ENCODE results near the gene FUNDC2.

Gene FUNDC2

DNA sequence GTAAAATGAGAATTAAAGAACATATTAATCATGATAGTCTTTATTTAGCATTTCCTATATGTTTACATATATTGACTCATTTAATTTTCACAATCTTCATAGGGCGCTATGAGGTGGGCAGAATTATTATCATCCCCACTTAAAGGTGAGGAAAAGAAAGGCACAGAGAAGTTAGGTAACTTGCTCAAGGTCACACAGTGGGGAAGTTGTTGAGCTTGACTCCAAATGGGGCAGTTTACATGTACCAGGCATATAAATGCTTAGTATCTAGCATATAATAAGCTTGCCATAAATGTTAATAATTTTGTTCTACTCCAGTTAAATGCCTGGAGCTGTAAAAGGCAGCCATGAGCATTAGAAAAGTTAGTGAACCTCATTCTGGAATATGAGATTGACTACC, 42.8 kb downstream of the FUNDC2 start:
- H3K27ac Mint-ChIP-seq, result no peak overlapping the region
- peaks cover 22% of the 10 kb centered on the region for H3K36me3 Mint-ChIP-seq
- H3K4me1 Mint-ChIP-seq, result peaks cover 54% of the 10 kb centered on the region
- CTCF ChIA-PET, result interaction anchor here (0.9 to 1.4 kb wide), 2 partner anchors 11 to 13 kb away, joined by 4 to 5 read pairs; no protein-coding TSS in a partner anchor
- no peak for DNase-seq
- no peaks in the 10 kb centered on the region for H3K27me3 Mint-ChIP-seq
- peak overlapping the region; percentile 77 for H3K4me3 Mint-ChIP-seq
- H3K9me3 Mint-ChIP-seq, result no peaks in the 10 kb centered on the region

DNA sequence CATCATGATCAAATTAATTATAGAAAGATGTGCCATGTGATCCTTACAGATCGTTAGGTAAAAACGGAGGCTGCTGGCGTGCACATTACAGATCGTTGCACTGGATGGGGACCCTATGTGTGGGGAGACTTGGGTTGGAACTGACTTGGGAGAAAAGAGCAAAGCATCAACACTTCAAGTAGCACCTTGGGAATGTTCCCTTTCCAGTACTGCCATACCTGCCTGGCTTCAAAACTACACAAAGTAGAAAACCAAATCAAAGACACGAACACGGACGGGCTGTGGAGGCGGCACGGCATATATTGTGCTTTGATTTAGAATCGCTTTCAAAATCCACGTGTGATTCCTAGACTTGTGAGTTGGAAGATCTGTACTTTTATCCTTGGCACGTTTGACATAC, 43.4 kb downstream of the FUNDC2 start:
- CTCF ChIA-PET, result interaction anchor here (0.9 kb wide), 1 partner anchor 12 kb away, joined by 4 read pairs; no protein-coding TSS in a partner anchor
- no peak for DNase-seq
- no peaks in the 10 kb centered on the region for H3K27me3 Mint-ChIP-seq
- peak overlapping the region; percentile 77 for H3K4me3 Mint-ChIP-seq
- peak overlapping the region; percentile 82 for H3K27ac Mint-ChIP-seq
- peaks cover 23% of the 10 kb centered on the region for H3K36me3 Mint-ChIP-seq
- H3K9me3 Mint-ChIP-seq, result no peaks in the 10 kb centered on the region
- H3K4me1 Mint-ChIP-seq, result peaks cover 56% of the 10 kb centered on the region

DNA sequence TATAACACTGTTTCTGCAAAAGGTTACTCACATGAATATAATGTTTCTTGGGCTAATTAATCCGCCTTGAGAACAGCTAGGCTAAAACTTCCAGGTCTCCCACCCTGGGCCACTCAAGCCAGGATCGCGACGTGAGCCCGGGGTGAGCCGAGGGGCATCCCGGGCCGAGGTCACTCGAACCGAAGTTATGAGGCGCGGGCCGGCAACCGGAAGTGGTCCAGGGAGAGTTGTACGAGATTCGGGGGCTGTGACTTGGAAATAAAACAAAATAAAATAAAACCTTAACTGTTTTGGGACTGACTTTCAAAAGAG, 44.0 kb downstream of the FUNDC2 start:
- H3K36me3 Mint-ChIP-seq, result peaks cover 29% of the 10 kb centered on the region
- peak overlapping the region; percentile 77 for H3K4me3 Mint-ChIP-seq
- peaks cover 60% of the 10 kb centered on the region for H3K4me1 Mint-ChIP-seq
- no peak for DNase-seq
- H3K27me3 Mint-ChIP-seq, result no peaks in the 10 kb centered on the region
- H3K27ac Mint-ChIP-seq, result peak overlapping the region; percentile 82
- H3K9me3 Mint-ChIP-seq, result no peaks in the 10 kb centered on the region
- CTCF ChIA-PET, result no interaction called here

DNA sequence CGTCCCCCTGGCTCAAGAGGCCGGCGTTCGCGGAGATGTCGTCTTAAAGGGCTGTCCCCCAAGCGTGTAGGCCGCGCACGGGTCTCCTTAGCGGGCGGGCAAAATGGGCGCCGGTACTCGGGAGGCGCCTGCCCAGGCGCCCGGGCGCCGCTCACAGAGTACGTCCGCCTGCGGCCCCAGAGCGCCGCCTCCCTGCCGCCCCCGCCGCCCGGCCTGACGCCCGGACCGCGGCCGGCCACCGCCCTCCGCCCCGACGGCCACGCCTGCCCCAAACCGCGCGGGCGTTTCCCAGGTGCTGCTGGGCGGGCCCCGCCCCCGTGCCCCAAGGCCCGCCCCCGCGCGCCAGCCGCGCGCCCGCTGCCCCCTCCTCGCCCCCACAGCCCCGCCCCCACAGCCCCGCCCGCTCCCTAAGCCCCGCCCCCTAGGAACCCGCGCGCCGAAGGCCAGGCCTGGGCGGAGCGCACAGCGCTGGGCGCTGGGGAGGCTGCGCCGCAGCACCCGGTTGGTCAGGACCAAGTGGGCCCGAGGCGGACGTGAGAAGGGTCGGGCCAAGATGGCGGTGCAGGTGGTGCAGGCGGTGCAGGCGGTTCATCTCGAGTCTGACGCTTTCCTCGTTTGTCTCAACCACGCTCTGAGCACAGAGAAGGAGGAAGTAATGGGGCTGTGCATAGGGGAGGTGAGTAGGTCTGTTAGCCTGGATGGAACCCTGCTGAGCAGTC, 44.5 kb downstream of the FUNDC2 start, which contains the start of the genes BRCC3, CMC4 and MTCP1:
Gene BRCC3 (plus strand): TSS at position 534 of the 719 bp plus-strand sequence. CDS start 20 bp downstream, at position 554.
Gene CMC4 (minus strand): TSS at position 162 of the 719 bp plus-strand sequence. CDS start 7,113 bp downstream, outside the sequence.
Gene MTCP1 (minus strand): TSS at position 162 of the 719 bp plus-strand sequence. CDS start 5,126 bp downstream, outside the sequence.
- peaks cover 60% of the 10 kb centered on the region for H3K4me1 Mint-ChIP-seq
- CTCF ChIA-PET, result no interaction called here
- H3K36me3 Mint-ChIP-seq, result peaks cover 32% of the 10 kb centered on the region
- no peaks in the 10 kb centered on the region for H3K27me3 Mint-ChIP-seq
- peak within 1 kb of the TSS; percentile 92 for H3K4me3 Mint-ChIP-seq
- H3K9me3 Mint-ChIP-seq, result no peaks in the 10 kb centered on the region
- peak within 1 kb of the TSS; percentile 96 for H3K27ac Mint-ChIP-seq
- peak; percentile 81 for DNase-seq

DNA sequence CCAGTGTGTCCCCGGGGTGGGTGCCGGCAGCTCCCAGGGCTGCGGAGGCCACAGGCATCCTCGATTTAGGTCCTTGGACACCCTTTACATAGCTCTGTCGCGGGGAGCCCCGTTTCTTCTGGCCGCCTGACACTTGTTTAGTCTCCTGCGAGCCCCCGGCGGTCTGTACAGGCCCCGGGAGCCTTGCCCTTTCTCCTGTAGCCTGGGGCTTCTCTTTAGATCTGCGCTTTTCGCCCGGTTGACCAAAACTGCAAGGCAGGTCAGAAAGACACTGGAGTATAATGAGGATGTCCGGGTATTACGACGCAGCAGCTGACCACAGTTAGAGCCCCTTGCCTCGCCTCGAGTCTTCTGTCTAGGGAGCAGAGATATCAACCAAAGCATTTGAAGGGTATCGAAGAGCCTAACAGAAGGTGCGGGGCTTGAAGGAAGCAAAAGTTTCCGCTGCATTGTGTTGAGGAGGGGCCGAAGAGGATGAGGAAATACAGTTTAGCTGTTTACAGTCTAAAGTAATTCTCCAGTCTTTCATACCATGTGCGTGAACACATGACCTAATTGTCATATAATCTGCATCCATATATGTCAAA, 45.1 kb downstream of the FUNDC2 start:
- H3K27me3 Mint-ChIP-seq, result no peaks in the 10 kb centered on the region
- H3K4me1 Mint-ChIP-seq, result peaks cover 60% of the 10 kb centered on the region
- CTCF ChIA-PET, result no interaction called here
- peak overlapping the region; percentile 92 for H3K4me3 Mint-ChIP-seq
- H3K27ac Mint-ChIP-seq, result peak overlapping the region; percentile 96
- peaks cover 32% of the 10 kb centered on the region for H3K36me3 Mint-ChIP-seq
- DNase-seq, result no peak
- no peaks in the 10 kb centered on the region for H3K9me3 Mint-ChIP-seq

DNA sequence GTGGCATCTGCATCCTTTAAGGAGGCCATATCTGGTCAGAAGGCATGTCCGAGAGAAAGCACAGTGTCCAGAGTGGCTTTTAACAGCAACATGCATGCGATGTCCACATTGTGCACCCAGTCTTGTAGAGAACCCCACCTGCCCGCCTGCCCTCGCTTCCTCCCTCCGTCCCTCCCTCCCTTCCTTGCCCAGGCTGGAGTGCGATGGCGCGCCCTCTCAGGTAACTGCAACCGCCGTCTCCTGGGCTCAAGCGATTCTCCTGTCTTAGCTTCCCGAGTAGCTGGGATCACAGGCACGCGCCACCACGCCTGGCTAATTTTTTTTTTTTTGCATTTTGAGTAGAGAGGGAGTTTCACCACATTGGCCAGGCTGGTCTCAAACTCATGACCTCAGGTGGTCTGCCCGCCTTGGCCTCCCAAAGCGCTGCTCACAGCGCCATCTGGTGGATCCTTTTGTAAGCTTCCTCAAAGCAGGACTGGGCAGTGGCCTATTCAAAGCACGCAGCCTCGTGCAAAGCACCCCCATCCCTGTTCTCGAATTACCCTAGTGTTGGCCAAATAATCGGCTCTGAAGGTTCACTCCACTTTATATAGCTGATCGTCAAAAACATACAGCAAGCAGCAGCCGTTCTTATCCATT, 59.7 kb downstream of the FUNDC2 start:
- peak; percentile 50 for DNase-seq
- CTCF ChIA-PET, result interaction anchor here (0.6 to 1.2 kb wide), 4 partner anchors 35 to 168 kb away, joined by 3 to 5 read pairs (median 3); no protein-coding TSS in a partner anchor
- Mint-ChIP-seq H3K27me3 (no peaks in the 10 kb centered on the region), H3K4me3 (no peak overlapping the region), H3K36me3 (peaks cover 31% of the 10 kb centered on the region), H3K4me1 (no peaks in the 10 kb centered on the region), H3K27ac (no peak overlapping the region), H3K9me3 (no peaks in the 10 kb centered on the region)

DNA sequence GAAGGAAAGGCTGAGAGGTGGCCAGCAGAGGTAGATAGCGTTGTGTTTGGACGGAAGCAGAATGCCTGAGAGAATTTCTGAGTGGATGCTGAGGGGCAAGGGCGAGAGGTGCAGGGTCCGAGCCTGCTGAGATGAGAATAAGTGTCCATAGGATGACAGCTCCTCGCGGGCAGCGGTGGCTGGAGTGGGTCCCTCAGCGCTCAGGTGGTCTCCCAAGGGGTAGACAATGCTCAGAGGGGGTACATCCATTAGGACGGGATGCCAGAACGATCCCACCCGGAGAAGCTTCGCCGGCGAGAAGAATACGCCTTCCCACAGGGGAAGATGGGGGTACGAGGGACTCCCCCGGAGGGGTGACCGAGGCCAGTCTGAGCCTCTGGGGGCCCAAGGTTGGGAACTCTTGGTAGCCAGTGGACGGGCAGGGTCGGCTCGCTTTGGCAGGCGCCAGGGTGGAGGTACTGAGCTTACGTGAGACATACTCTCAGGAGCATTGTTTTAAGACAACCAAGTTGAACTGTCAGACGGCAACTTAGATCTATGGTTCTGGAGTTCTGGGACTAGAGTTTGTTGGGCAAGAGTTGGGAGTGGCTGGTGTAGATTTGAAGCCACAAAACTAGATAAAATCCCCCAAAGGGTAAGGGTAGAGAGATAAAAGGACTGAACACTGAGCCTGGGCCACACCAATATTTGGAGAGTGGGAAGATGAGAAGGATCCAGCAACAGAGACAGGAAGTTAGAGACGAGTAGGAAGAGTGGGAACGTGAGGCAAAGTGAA, 60.5 kb downstream of the FUNDC2 start:
- H3K27ac Mint-ChIP-seq, result peak overlapping the region; percentile 9
- CTCF ChIA-PET, result interaction anchor here (1.0 to 1.2 kb wide), 3 partner anchors 34 to 169 kb away, joined by 3 to 5 read pairs (median 3); no protein-coding TSS in a partner anchor

DNA sequence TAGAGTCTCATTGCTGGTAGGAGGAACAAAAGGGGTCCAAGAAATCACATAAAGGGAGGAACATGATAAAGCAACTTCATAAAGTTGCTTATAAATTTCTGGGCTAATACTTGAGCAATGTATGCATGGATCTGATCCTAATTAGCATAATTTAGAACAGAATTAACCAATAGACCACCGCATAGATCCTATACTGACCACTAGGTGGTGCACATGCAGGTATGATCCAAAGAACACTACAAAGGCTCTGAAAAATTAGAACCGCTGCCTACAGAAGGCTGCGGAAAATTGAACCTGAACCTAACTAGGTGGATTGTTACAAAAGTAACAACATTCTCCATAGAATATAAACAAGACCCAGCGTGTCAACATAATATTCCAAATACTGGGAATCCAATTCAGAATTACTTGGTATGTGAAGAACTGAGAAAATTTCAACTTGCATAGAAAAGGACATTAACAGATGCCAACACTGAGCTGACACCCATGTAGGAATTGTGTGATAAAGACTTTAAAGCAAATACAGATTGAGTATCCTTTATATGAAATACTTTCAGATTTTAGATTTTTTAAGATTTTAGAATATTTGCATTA, 67.9 kb downstream of the FUNDC2 start:
- CTCF ChIA-PET, result interaction anchor here (0.6 to 1.6 kb wide), 7 partner anchors 11 to 312 kb away, joined by 3 to 5 read pairs (median 3); no protein-coding TSS in a partner anchor
- peak; percentile 42 for DNase-seq
- no peak overlapping the region for H3K4me3 Mint-ChIP-seq
- peaks cover 18% of the 10 kb centered on the region for H3K36me3 Mint-ChIP-seq
- no peak overlapping the region for H3K27ac Mint-ChIP-seq
- no peaks in the 10 kb centered on the region for H3K4me1 Mint-ChIP-seq
- no peaks in the 10 kb centered on the region for H3K27me3 Mint-ChIP-seq
- H3K9me3 Mint-ChIP-seq, result no peaks in the 10 kb centered on the region

More for the DNA sequence above, 60.5 kb downstream of the FUNDC2 start:
- H3K36me3 Mint-ChIP-seq, result peaks cover 28% of the 10 kb centered on the region
- H3K4me3 Mint-ChIP-seq, result no peak overlapping the region
- no peaks in the 10 kb centered on the region for H3K27me3 Mint-ChIP-seq
- no peak for DNase-seq
- no peaks in the 10 kb centered on the region for H3K9me3 Mint-ChIP-seq
- no peaks in the 10 kb centered on the region for H3K4me1 Mint-ChIP-seq

DNA sequence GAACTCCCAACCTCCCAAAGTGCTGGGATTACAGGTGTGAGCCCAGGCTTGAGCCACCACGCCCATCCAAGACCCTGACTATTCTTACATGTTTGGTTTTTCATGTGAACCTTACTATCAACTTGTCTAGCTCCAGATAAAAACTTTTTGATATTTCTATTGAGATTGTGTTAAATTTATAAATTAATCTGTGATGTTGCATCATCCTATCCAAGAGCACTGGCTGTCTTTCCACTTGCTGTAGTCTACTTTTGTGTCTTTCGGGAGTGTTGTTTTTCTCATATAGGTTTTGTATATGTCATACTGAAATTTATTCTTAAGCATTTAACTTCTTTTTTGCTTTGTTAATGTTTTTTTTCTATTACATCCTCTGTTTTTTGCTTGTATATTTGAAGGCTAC, 79.3 kb downstream of the FUNDC2 start:
- Mint-ChIP-seq H3K9me3 (no peaks in the 10 kb centered on the region), H3K4me1 (no peaks in the 10 kb centered on the region), H3K27ac (no peak overlapping the region), H3K27me3 (no peaks in the 10 kb centered on the region), H3K4me3 (no peak overlapping the region), H3K36me3 (peaks cover 33% of the 10 kb centered on the region)
- DNase-seq, result no peak
- CTCF ChIA-PET, result interaction anchor here (0.8 kb wide), 1 partner anchor 11 kb away, joined by 4 read pairs; no protein-coding TSS in a partner anchor

DNA sequence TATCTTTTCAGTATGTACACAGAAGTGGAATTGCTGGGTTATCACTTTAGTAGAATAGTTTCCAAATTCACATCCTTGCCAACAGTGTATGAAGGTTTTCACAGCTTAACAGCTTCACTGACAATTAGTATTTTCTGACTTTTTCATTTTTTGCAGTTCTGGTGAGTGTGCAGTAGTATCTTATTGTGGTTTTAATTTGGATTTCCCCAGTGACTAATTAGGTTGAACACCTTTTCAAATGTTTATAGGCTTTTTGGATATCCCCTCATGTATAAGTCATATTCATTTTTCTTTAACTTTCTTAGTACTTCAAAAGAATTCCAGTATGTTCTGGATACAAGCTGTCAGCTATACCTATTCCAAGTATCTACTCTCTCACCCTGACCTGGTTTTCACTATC, 81.8 kb downstream of the FUNDC2 start:
- no peak for DNase-seq
- Mint-ChIP-seq H3K9me3 (no peaks in the 10 kb centered on the region), H3K4me3 (no peak overlapping the region), H3K4me1 (no peaks in the 10 kb centered on the region), H3K27me3 (no peaks in the 10 kb centered on the region), H3K27ac (no peak overlapping the region), H3K36me3 (peaks cover 45% of the 10 kb centered on the region)
- CTCF ChIA-PET, result interaction anchor here (0.7 kb wide), 1 partner anchor 568 kb away, joined by 3 read pairs; no protein-coding TSS in a partner anchor
